D341Med (cell line): ENCODE data around the gene MCTP2.

Source experiments
- DNase-seq: peaks from one replicate; pipeline ENCODE4 v3.0.0; 2012; ENCODE audit warnings: low spot score

The MCTP2 gene

DNA sequence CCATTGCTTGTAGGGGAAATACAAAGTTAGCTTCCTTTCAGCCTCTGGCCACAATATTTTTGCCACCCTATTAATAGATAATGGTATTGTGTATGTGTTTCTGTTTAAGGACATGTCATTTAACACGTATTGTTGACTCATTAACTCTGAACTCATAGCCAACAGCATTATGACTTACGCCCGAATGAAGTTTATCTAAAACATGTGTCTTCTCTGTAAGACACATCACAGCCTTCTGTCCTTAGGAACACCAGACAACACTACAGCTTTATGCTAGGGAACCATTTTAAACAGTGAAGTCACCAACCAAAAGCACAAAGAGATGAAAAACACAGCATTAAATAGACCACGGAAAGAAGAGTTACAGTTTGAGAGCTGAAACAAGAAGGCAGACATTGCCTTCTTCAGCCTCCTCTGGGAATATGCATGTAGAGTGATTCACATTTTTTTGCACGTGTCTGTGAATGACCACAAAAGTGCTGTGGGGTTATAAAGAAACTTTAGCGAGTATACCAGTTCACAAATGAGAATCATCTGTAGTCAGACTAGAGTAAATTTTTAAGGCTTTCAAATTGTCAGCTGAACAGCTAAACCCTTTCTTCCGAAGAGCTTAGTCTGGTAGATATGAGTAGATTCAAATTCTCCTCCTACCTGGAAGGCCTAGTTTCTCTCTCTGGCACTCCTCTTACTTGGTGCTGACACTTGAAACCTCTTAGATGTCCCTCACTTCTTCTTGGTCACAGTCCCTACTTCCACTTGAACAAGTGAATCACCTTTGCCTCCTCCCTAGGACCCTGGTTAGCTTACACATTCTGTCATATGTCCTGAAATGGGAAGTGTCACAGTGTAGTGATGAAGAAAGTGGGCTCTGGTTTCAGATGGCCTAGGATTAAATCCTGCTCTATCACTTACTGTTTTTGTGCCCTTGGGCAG is 32.2 kb downstream of the MCTP2 start:
- DNase-seq, result no peak

DNA sequence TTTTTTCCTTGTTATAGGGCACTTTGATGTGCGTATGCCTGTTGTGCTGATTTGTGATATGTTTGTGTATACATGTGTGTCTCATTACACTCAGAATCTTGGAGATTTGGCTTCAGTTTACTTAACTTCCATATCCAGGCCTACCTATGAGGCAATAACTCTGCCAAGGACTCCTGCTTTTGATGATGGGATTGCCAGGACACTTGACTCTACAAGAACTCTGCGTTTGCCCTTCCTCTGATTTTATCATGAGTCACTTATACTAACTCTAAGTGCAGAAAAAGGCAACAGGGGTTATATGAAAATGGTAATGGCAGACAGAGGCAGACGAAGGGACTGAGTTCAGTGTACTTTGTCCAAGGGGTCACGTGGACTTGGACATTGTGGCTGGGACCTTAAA is 33.6 kb downstream of the MCTP2 start:
- no peak for DNase-seq

GRCh38 chr15:94265982-94266381 is 34.6 kb downstream of the MCTP2 start:
- no peak for DNase-seq

DNA sequence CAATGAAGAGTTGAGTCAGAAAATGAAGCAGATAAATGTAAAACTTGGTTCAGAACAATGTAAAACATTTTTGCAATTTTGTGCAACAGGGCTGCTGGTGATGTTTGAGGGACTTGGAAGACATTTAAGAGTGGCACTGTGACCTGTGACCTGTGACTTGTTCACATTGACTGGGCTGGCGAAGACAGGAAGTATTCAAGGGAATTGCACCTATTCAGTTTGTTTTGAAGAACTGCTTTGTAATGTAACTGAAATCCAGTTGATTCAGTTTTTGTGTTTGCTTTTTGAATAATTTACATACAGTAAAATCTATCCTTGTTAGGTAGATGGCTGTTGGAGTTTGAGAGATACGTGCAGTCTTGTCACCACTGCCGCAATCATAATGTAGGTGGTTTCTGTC is 35.4 kb downstream of the MCTP2 start:
- no peak for DNase-seq

DNA sequence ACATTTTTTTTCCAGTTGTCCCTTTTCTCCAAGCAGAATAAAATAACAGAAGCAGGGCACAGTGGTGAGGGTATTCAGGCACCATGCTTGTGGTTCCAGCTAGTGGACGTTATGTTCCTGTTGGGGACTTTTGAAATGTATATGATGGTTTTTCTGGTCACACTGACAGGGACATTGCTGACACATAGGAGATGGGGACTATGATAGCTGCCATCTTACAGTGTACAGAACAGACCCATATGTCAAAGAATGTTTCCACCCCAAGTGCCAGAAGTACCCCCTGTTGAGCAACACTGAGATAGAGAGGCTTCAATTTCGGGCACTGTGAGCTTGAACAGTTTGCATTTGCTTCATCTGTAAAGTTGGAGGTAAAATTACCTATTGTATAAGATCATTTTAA is 38.6 kb downstream of the MCTP2 start:
- DNase-seq, result no peak

GRCh38 chr15:94270570-94270969 is 39.2 kb downstream of the MCTP2 start:
- DNase-seq, result no peak

- DNase-seq, result no peak
These were observed 41.0 kb downstream of the MCTP2 start for GRCh38 chr15:94272251-94272898.

DNA sequence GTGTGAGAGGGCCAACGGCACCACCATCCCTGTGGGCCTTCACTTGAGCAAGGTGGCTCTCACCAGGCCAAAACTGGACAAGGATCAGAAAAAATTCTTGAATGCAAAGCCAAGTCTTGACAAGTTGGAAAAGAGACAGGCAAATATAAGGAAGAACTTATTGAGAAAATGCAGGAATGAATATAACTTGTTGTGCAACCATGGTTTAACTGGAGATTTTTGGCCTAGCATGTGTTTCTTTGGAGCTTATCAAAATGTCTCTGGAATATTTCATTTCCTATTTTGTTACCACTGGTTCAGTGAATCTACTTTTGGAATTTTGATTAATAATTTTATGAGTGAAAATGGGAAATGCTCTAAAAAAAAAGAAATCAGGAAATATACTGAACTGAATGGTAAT is 42.5 kb downstream of the MCTP2 start:
- DNase-seq, result no peak

DNA sequence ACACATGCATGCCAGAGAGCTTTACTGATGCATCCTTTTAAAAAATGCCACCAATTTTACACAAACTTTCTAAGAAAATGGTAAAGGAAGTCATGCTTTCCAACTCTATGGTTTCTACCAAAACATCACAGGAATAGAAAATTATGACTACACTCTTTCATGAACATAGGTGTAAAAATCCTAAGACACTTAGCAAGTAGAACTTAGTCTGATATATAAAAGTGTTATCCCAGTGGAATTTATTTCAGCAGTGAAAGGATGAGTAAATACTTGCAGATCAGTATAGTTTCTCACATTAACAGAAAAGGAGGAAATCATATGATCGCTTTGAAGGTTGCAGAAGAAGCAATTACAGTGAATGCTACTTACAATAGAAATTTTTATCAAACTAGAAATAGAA is 43.4 kb downstream of the MCTP2 start:
- DNase-seq, result no peak

- no peak for DNase-seq
These were observed 46.1 kb downstream of the MCTP2 start for GRCh38 chr15:94277485-94277884.

DNA sequence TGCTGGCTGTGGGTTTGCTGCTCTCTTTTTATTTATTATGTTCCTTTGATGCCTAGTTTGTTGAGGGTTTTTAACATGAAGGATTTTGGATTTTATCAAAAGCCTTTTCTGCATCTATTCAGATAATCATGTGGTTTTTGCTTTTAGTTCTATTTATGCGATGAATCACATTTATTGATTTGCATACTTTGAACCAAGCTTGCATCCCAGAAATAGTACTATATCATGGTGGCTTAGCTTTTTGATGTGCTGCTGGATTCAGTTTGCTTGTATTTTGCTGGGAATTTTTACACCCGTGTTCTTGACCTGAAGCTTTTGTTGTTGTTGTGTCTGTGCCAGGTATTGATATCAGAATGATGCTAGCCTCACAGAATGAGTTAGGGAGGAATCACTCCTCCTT is 48.4 kb downstream of the MCTP2 start:
- no peak for DNase-seq

- no peak for DNase-seq
These were observed 48.9 kb downstream of the MCTP2 start for GRCh38 chr15:94280301-94280700.

DNA sequence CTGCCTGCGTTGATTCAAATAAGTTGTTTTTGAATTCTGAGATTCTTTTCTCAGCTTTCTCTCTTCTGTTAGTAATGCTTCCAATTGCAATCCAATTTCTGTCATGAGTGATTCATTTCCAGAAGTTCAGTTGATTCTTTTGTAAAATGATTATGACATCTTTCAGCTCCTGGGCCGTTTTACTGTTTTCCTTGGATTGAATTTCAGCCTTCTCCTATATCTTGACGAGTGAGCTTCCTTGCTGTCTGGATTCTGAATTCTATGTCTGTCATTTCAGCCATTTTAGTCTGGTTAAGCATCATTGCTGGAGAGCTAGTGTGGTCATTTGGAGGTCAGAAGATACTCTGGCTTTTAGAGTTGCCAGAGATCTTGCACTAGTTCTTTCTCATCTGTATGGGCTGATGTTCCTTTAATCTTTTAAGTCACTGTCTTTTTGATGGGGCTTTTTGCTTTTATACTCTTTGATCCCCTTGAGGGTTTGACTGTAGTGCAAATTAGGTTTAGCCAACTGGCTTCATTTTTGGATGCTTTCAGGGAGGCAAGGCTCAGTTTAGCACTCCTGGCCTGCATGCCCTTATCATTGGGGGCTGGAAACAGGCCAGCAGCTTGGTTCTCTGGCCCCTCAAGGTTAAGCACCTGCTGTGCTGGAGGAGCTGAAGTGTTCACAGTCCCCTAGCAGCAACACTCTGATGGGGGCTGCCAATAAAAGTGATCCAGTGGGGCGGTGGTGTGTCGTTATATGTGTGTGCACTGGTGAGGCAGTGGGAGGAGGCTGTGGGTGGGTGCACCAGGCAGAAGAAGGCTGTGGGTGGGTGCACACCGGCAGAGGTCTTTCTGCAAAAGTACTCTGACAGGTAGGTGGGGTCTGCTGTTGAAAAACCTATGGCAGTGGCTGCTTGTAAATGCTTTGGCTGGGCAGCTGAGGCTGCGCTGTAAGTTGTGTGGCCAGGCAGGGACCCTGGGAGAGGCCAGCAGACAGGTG is 51.2 kb downstream of the MCTP2 start:
- no peak for DNase-seq

- no peak for DNase-seq
These were observed 55.2 kb downstream of the MCTP2 start for GRCh38 chr15:94286583-94286982.

DNA sequence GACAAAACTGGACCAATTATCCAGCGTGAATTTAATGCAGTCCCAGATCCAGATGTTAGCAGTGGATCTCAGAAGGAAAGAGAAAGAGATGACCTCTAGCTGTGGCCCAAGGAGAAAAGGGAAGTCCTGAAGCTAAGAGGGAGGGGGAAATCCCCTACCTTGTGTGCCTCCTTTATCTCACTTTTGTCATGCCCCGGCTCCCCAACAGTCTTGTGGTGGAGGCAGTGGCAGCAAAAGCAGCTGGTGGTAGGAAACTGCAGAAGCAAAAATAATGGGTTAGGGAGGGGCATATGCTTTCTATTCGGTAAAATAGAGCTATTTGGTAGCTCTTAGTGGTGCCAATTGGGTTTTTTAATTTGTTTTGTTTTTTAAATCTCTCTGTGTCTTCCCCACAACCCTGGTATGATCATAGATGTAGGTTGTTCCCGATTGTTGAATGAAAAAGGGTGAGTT is 56.5 kb downstream of the MCTP2 start:
- no peak for DNase-seq

DNA sequence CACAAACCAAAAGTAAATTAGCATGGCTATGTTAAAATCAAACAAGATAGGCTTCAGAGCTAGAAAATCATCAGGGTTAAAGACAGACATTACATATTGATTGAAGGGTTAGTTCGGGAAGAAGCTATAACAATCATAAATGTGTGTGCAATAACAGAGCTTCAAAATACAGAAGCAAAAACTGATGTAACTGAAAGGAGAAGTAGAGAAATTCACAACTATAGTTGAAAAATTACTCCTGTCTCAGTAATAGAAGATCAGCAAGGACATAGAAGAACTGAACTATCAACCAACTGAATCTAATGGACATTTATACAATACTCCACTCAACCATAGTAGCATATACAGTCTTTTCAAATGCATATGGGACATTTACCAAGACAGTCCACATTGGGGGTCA is 59.4 kb downstream of the MCTP2 start:
- no peak for DNase-seq

- no peak for DNase-seq
These were observed 62.3 kb downstream of the MCTP2 start for GRCh38 chr15:94293411-94294402.

GRCh38 chr15:94294556-94294955 is 63.2 kb downstream of the MCTP2 start:
- no peak for DNase-seq

DNA sequence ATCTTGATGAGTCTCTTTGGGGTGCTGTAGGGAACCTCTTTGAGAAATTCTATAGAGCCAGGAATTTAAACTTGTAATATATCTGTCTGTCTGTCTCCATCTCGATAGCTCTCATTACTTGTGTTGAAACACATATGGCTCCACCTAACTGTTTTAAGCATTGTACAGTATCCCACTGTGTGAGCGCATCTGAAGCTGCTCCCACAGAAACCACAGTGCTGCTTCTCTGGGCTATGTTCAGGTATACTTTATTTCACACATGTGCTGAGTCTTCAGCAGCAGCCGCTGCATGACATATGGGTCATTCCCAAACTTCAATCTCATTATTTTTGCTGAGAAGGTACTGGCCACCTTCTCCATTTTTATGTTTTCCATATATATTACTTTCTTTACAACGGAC is 63.9 kb downstream of the MCTP2 start:
- DNase-seq, result no peak

GRCh38 chr15:94296717-94297116 is 65.4 kb downstream of the MCTP2 start:
- no peak for DNase-seq

DNA sequence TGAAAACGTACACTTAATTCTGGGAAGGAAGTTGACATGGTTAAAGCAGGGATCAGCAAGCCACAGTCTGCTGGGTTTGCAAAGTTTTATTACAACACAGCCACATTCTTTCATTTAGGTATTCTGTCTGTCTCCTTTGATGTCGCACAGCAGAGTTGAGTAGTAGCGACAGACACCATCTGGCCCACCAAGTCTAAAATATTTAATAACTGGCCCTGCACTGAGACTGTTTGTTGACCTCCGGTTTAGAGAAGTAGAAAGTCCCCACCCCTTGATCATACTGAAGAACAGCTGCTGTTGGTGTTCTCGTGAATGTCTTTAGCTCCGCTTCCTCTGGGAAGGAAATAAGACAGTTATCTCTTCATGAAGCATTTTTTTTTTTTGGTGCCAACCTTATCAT is 66.2 kb downstream of the MCTP2 start:
- no peak for DNase-seq
